HG03045 (cell line): ENCODE data around the gene ALAD.
"Not testable (repeated sequence)": the region's sequence is repeated elsewhere in the genome, so short reads cannot be mapped to it uniquely, and the experiment has no call there.

Source experiments
- ATAC-seq: cut with Tn5 transposase; IDR thresholded peaks from one replicate; pipeline ENCODE4 v1.9.1; 2021; ENCODE audit warnings: mild to moderate bottlenecking, moderate library complexity; ENCODE audit not compliant: unreplicated experiment

The ALAD gene

DNA sequence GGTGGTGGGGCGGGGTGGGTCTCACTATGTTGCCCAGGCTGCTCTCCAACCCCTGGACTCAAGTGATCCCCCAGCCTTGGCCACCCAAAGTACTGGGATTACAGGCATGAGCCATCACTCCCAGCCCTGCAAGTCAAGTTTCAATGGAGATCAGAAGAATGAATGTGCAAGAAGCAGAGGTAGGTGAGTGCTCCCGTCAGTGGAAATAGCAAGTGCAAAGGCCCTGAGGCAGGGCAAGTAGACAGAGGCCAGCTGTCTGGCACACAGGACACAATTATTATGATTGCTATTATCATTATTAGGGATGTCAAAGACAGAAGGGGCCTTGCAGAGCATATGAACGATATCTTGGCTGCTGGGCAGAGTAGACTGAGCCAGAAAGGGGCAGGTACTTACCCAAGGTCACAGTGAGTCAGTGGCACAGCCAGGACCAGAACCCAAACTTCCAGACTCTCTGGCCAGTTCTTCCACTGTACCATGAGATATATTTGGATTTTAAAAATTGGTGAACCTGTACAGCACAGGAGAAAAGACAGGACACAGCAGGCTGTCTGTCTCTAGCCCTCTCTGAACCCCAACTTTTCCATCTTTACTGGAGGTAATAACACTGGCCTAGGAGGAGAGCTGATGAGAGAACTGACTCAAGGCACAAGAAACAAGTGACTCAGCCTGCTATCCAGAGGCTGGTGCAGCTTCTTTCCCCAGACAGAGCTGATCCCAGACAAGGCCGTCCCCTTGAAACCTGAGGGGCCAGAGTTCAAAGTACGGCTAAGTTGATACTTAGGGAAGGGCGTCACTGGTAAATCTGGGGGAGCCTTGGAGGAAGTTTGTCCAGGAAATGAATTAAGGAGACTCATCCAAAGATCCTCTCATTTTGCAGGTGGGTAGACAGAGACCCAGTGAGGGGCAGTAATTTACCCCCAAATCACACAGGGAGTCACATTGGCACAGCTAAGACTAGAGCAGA is 25.7 kb downstream of the ALAD start:
- no peak for ATAC-seq

DNA sequence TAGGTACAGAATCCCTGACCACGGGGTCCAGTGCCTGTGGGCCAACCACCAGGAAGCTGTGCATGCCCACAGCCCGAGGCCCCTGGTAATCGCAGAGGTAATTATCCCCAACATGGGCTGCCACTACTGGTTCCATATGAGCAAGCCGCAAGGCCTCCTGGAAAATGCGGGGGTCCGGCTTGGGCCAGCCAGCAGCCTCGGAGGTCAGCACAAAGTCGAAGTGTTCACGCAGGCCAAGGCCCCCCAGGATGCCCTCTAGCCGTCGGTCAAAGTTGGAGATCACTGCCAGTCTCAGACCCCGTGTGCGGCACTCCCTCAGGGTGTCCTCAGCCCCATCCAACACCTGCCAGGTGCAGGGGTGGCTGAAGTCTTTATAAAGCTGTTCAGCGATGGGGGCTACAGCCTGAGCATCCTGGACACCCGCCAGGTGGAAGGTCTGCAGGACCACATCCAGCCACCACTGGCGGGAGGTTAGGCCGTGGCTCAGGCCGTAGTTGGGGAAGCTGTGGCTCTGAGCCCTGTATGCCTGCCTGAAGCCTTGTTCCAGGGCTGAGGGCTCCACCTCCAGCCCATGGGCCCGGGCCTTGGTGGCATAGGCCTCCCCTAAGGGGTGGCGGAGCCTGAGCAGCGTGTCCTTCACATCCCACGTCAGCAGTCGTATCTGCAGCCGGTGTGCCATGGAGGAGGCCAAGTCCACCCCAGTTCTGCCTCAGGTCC is 27.2 kb downstream of the ALAD start:
- no peak for ATAC-seq

DNA sequence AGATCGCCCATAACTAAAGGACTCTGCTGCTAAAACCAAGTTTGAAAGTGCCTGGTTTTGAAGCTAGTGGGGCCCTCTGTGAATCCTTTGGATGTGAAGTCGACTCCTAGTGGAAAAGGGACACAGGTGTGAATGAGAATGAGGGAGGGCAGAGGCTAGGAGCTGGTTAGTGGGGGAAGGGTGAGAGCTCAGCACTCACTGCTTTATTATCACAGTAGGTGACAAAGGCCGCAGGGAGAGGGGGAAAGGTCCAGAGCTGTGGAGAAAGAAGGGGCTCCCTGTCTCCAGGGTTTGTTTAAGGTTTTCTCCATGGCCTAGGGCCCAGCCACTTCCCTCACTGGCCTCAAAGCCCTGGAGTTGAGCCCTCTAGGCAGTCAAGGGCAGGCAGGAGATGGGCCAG is 27.8 kb downstream of the ALAD start:
- ATAC-seq = no peak

- no peak for ATAC-seq
These were observed 29.0 kb downstream of the ALAD start for GRCh38 chr9:113372059-113372458.

- ATAC-seq = no peak
These were observed 30.2 kb downstream of the ALAD start for GRCh38 chr9:113370806-113371325.

- ATAC-seq = no peak
These were observed 31.3 kb downstream of the ALAD start for GRCh38 chr9:113369855-113370140.

DNA sequence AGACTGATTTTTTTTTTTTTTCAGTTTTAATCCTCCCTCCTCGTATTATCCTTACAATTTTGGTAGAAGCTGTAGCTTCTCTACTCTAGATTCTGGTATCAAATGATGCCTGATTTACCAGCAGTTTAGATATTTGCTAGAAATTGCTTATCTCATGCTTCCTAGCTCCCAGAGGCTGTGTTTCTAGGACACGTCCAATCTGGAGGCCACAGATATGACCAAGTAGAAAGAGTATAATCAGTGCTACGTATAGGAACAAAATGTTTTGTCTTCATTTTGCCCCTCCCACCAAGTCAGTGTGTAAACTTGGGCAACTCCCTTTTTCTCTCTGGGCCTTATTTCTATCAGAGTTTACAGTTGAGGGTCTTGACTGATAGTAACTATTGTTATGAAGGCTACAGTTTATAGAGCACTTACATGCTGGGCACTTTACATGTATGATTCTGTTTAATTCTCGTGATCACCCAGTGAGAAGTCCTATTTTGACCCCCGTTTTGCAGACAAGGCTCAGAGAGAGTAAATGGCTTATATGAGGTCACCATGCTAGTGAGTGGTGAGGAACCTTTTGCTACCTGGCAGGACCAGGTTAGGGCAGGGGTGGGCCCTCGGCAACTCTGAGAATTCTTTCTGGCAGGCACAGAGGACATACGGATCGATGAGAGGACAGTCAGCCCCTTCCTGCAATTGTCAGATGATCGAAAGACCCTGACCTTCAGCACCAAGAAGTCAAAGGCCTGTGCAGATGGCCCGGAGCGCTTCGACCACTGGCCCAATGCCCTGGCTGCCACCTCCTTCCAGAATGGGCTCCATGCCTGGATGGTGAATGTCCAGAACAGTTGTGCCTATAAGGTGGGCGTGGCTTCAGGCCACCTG is 31.9 kb downstream of the ALAD start:
- no peak for ATAC-seq

GRCh38 chr9:113368348-113368981 is 32.6 kb downstream of the ALAD start:
- ATAC-seq = no peak

DNA sequence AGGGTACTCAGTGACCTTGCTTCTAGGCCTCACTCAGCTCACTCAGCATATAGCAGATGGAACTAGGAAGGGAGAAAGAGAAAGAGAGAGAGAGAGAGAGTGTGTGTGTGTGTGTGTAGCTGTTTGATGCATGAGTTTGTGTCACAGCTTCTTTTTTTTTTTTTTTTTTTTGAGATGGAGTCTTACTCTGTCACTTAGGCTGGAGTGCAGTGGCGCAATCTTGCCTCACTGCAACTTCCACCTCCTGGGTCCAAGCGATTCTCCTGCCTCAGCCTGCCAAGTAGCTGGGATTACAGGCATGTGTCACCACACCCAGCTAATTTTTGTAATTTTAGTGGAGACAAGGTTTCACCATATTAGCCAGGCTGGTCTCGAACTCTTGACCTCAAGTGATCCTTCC is 35.4 kb downstream of the ALAD start:
- not testable (repeated sequence) for ATAC-seq

DNA sequence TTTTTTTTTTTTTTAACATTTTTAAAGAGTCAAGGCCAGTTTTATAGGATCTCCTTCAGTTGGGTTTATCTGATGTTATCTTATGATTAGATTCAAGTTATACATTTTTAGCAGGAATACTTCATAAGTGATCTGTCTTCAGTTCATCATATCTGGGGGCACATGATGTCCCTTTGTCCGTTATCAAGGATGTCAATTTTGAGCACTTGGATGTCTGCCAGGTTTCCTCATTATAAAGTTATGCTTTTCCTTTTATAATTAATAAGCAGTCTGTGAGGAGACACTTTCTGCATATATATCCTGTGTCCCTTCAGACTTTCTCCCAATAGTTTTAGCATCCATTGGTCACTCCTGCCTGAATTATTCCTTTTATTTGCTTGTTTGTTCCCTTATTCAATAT is 36.1 kb downstream of the ALAD start:
- ATAC-seq = no peak

DNA sequence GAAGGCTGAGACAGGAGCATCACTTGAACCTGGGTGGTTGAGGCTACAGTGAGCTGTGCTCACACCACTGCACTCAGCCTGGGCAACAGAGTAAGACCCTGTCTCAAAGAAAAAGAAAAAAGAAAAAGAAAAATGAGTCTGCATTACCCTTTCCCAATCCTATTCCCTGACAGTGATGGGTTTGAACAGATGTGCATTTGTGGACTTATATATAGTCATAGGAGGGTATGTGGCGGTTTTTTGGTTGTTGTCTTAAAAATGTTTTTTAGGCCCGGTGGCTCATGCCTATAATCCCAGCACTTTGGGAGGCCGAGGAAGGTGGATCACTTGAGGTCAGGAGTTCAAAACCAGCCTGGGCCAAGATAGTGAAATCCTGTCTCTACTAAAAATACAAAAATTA is 37.7 kb downstream of the ALAD start:
- ATAC-seq = no peak

- ATAC-seq = no peak
These were observed 39.6 kb downstream of the ALAD start for GRCh38 chr9:113361304-113362018.

- ATAC-seq = no peak
These were observed 40.7 kb downstream of the ALAD start for GRCh38 chr9:113360242-113360842.

DNA sequence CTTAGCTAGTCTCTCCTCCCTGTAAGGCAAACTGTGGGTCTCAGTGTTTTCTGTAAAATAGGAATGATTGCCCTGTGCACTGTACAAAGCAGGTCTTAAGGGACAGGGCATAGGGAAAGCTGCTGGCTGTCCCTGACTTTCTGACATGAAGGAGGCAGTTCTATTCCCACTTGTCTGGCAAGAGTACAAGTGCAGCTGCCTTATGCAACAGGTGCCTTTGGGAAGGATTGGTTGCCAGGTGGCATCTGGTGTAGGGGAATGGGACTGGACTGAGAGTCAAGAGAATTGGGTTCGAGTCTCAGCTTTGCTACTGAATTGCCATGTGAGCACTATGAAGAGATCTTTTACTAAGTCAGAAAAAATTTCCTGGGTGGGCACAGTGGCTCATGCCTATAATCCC is 41.7 kb downstream of the ALAD start:
- no peak for ATAC-seq

DNA sequence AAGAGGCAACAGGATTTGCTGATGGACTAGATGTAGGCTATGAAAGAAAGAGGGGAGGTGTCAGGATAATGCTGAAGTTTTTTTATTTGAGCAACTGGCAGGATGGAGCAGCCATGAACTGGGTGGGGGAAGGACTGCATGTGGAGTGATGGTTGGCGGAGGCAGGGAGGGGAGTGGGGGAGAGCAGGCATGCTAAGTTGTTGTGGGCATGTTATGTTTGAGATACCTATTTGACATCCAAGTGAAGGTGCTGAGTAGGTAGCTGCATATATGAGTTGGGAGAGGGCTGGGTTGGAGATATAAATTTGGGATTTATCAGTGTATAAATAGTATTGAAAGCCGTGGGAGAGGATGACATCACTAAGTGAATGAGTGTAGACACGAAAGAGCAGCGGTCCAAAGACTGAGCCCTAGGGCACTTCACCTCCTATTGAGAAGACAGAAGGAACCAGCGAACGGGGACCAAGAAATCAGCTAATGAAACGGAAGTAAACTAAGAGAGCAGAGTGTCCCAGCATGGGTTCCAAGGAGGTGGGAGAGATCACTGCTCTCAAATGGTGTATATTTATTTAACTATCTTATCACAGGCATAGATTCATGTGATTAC is 44.3 kb downstream of the ALAD start:
- no peak for ATAC-seq

DNA sequence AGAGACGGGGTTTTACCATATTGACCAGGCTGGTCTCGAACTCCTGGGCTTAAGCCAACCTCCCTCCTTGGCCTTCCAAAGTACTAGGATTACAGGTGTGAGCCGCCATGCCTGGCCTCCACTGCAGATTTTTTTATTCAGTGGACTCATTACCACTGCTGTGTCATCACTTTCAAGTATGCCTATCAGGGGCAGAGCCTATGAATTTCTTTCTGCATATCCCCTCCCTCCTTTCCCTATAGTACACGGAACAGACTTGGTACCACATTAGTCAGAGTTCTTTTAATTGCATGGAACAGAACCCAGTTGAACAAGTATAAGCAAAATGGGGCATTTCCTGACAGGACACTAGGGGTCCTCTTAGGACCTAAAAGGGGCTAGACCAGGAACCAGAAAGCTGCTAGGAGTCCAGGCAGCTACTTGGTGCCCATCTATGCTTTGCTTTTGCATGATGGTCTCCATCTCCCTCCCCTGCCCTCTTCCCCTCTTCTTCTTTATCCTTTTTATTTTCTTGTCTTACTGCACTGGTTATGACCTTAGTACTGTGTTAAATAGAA is 46.0 kb downstream of the ALAD start:
- ATAC-seq = no peak

GRCh38 chr9:113352411-113352810 is 48.7 kb downstream of the ALAD start:
- no peak for ATAC-seq

DNA sequence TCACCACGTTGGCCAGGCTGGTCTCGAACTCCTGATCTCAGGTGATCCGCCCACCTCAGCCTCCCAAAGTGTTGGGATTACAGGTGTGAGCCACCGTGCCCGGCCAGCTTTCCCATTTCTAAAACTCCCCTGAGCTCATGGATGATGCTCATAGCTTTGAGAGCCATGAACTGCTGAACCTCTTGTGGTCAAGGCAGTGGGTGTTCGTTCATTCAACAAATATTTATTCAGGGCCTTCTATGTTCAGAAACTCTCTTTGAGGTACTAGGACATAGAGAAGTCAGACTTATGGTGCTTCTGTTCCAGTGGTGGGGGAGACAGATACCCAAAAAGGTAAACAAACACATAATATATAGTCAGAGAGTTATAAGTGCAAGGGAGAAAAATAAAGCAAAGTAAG is 49.1 kb downstream of the ALAD start:
- no peak for ATAC-seq

DNA sequence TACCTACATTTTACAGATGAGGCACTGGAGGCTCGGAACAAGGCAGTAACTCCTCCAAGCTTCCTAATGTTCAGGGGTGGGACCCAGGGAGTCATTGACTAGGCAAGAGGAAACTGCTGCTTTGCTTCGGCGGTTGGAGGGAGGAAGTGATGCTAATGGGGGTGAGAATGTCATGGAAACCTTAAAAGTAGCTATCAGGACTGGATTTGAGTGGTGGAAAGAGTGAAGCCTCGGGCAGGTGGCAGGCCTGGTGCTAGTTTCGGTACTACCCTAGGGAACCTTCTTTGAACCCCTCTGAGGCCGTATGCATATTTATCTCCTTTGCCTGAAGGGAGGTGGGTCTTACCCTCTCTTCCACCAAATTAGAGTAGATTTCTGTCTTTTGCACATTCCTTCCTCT is 50.1 kb downstream of the ALAD start:
- ATAC-seq = no peak
